ENCODE results near the gene SH3BP5L.
A peak's percentile ranks its signal among the peaks of the same experiment; 100 is the strongest.

SH3BP5L gene

DNA sequence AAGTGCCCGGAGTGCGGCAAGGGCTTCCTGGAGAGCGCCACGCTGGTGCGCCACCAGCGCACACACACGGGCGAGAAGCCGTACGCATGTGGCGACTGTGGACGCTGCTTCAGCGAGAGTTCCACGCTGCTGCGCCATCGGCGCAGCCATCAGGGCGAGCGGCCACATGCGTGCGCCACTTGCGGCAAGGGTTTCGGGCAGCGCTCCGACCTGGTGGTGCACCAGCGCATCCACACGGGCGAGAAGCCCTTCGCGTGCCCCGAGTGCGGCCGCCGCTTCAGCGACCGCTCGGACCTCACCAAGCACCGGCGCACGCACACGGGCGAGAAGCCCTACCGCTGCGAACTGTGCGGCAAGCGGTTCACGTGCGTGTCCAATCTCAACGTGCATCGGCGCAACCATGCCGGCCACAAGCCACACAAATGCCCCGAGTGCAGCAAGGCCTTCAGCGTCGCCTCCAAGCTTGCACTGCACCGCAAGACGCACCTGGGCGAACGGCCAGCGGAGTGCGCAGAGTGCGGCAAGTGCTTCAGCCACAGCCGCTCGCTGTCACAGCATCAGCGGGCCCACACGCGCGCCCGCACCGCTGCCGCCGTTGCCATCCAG lies 22.3 kb upstream of the SH3BP5L start:
- TF ChIP-seq, protein P1, sequence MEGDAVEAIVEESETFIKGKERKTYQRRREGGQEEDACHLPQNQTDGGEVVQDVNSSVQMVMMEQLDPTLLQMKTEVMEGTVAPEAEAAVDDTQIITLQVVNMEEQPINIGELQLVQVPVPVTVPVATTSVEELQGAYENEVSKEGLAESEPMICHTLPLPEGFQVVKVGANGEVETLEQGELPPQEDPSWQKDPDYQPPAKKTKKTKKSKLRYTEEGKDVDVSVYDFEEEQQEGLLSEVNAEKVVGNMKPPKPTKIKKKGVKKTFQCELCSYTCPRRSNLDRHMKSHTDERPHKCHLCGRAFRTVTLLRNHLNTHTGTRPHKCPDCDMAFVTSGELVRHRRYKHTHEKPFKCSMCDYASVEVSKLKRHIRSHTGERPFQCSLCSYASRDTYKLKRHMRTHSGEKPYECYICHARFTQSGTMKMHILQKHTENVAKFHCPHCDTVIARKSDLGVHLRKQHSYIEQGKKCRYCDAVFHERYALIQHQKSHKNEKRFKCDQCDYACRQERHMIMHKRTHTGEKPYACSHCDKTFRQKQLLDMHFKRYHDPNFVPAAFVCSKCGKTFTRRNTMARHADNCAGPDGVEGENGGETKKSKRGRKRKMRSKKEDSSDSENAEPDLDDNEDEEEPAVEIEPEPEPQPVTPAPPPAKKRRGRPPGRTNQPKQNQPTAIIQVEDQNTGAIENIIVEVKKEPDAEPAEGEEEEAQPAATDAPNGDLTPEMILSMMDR (IDR thresholded peaks at IDR 0.05; ENCODE audit: extremely low read depth, insufficient read depth, missing control alignments) = no peak
- in situ Hi-C loops (cut with MboI; ENCODE audit: low pct_unique_long_range_greater_than_20kb, low sequenced_read_pairs, unreplicated experiment) = no loop called here
- no peak for DNase-seq (ENCODE audit: low spot score)

DNA sequence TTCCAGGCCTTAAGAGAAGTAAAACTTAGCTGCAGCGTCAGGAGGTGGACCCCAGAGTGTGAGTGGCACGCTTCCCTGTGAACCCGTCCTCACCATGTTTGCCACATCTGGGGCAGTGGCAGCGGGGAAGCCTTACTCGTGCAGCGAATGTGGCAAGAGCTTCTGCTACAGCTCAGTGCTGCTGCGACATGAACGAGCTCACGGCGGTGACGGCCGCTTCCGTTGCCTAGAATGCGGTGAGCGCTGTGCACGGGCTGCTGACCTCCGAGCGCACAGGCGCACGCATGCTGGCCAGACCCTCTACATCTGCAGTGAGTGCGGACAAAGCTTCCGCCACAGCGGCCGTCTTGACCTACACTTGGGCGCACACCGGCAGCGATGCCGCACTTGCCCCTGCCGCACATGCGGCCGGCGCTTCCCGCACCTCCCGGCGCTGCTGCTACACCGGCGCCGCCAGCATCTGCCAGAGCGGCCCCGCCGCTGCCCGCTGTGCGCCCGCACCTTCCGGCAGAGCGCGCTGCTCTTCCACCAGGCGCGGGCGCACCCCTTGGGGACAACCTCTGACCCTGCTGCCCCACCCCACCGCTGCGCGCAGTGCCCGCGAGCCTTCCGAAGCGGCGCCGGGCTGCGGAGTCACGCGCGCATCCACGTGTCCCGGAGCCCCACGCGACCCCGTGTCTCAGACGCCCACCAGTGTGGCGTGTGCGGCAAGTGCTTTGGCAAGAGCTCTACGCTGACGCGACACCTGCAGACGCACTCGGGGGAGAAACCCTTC lies 21.7 kb upstream of the SH3BP5L start:
- TF ChIP-seq, protein P1 (IDR thresholded peaks at IDR 0.05; ENCODE audit: extremely low read depth, insufficient read depth, missing control alignments) = no peak
- no peak for DNase-seq (ENCODE audit: low spot score)
- in situ Hi-C loops (cut with MboI; ENCODE audit: low pct_unique_long_range_greater_than_20kb, low sequenced_read_pairs, unreplicated experiment) = no loop called here

DNA sequence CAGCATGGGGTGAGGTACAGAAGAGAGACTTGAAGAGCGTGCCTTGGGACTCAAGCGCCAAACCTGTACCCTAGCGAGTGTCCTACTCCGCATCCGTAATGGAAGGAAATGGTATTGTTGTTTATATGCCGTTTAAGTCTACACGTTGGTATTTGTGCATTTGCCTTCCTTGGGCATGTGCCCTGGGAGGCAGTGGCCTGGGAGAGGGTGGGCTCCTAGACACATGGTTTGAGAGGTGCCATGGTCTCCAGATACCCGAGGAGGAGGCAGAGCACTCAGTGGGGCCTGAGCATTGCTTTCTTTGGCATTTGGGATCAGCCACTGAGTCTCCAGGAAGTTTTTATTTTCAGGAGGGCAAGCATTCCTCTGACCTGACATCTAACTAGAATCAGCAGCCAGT lies 18.8 kb upstream of the SH3BP5L start:
- TF ChIP-seq, protein P1 (IDR thresholded peaks at IDR 0.05; ENCODE audit: extremely low read depth, insufficient read depth, missing control alignments) = no peak
- DNase-seq (ENCODE audit: low spot score) = no peak
- in situ Hi-C loops (cut with MboI; ENCODE audit: low pct_unique_long_range_greater_than_20kb, low sequenced_read_pairs, unreplicated experiment) = no loop called here

DNA sequence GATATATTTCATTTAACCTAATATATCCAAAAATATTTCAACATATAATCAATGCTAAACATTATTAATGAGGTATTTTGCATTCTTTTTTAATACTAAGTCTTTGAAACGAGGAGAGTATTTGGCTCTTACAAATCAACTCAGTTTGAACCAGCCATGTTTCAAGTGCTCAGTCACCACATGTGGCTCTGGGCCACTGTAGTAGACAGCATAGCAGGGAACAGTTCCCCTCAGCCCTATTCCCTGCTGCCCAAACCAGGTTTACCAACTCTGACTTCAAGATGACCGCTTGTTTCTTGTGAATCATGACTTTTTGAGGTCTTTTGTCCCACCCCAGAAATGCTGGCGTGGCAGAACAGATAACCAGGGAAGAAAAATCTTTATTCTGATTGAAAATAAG lies 18.0 kb upstream of the SH3BP5L start:
- in situ Hi-C loops (cut with MboI; ENCODE audit: low pct_unique_long_range_greater_than_20kb, low sequenced_read_pairs, unreplicated experiment) = no loop called here
- DNase-seq (ENCODE audit: low spot score) = no peak
- TF ChIP-seq, protein P1 (IDR thresholded peaks at IDR 0.05; ENCODE audit: extremely low read depth, insufficient read depth, missing control alignments) = no peak

DNA sequence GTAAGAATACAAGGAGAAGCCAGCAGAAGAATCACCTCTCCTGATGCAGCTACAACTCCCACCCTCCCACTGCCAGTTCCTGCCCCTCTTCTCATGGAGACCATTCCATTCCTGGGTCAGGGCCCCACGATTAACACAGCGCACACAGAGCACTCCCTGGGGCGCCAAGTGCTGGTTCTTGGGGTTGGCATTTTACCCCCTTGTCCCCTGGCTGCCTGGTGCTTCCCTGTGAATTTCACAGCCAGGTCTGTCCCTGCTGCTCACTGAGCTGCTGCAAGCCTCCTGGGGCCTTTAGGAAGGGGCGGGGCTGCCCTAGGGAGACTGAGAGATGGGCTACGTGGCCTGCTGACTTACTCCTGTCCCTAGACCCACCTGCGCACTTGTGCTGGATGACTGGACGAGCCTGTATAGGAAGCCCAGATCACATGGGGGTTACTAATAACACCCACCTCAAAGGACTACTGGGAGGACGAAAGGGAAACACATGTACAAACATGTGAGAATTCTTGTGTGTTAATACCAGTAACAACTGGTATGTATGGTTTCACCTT lies 17.1 kb upstream of the SH3BP5L start:
- TF ChIP-seq, protein P1 (IDR thresholded peaks at IDR 0.05; ENCODE audit: extremely low read depth, insufficient read depth, missing control alignments) = no peak
- no peak for DNase-seq (ENCODE audit: low spot score)
- in situ Hi-C loops (cut with MboI; ENCODE audit: low pct_unique_long_range_greater_than_20kb, low sequenced_read_pairs, unreplicated experiment) = no loop called here

DNA sequence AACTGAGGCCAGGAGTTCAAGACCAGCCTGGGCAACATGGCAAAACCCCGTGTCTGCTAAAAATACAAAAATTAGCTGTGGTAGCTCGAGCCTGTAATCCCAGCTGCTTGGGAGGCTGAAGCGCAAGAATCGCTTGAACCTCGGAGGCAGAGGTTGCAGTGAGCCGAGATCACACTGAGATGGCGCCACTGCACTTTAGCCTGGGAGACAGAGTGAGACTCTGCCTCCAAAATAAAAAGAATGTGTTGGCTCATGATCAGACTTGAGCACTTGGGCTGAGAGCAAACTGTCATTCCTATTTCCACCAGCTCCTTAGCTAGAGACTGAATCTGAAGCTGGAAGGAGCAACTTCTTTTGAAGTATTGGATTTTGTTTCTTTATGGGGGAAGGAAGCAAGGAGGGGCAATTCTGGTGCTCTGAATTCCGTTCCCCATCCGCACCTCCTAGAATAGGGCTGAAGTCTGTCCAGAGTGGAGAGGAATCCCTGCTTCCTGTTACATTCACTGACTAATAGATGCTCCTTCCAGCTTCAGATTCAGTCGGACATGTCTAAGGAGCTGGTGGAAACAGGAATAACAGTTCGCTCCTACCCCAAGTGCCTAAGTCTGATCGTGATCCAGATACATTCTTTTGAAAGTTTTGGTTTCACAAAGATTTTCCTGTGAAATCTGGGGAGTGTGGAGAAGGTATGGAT lies 16.1 kb upstream of the SH3BP5L start:
- no peak for DNase-seq (ENCODE audit: low spot score)
- in situ Hi-C loops (cut with MboI; ENCODE audit: low pct_unique_long_range_greater_than_20kb, low sequenced_read_pairs, unreplicated experiment) = no loop called here
- TF ChIP-seq, protein P1 (IDR thresholded peaks at IDR 0.05; ENCODE audit: extremely low read depth, insufficient read depth, missing control alignments) = peak; percentile 58
